ENCODE results near the gene GPC3.

GPC3 gene

DNA sequence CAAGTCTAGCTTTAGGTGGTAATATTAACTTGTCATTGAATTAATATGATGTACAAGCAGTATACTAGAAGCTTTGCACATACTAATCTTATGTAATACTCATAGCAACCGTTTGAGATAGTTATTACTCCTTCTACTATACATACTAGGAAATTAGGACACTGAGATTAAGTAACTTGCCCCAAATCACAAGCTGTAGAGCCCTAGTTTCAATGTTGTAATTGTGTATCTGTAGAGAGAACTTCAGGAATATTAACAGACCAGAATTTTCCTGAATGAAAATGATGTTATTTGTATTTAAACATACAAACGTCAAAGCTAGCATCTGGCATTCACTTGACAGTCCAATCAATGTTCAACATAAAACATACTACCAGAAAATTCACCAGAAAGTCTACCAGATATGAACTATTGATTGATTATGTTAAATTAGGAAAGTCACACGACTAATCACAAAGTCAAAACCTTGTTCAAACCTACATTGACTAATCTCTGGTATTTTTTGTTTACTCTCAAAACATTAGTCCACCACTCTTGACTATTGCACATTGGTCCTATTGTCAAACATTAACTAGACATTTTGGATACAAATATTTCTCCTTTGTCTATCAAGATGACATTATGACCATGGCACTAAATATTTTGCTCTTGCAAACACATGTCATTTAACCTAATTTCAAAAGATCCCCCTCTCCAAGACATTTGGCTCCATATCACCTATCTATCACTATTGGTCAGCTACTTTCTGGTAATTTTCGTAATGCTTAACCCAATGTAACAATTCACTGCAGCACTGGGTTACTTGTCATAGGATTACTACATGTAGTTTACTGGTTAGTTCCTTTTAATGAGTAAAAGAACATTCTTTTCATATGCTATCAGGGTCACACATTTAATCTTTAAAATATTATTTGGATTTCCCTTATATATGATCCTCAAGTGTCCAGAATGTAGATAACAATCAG is 100.7 kb downstream of the GPC3 start:
- no peak for DNase-seq (ENCODE audit: low read depth in 2 of 2)

DNA sequence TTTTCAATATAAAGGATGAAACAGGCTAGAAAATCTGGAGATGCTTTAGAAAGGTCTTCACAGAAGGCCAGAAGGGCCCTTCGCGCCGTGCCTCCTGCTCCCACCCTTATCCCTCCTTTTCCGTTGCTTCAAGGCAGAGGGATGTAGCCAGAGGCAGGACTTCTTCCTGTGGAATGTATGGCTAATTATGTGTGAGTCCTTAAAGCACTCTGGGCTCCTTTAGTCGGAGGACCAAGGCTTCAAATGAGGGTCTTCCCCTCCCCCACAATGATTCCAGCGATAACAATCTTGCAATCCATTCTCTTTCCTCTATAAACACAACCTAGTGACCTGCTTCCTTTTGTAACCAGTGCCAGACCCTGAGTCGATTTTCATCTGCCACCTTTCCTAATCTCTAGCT is 103.5 kb downstream of the GPC3 start:
- DNase-seq (ENCODE audit: low read depth in 2 of 2) = no peak

GRCh38 chrX:133881007-133881406 is 104.4 kb downstream of the GPC3 start:
- DNase-seq (ENCODE audit: low read depth in 2 of 2) = no peak

DNA sequence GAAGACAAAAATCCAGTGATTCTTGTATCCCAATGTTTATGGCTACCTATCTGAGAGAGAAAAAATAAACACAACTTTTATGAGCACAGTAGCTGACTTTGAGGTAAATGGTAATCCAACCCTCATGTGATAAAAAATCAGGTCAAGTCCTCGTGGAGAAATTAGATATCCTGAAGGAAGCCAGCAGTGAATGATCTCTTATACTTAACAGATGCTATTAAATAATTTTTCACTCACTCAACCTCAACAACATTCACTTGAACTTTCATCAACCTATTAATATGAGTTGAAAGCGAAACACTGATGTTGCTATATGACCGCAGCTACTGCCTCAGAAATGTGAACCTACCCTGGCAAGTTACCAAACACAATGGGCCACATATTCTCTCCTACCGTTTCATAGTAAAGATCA is 105.4 kb downstream of the GPC3 start:
- no peak for DNase-seq (ENCODE audit: low read depth in 2 of 2)

DNA sequence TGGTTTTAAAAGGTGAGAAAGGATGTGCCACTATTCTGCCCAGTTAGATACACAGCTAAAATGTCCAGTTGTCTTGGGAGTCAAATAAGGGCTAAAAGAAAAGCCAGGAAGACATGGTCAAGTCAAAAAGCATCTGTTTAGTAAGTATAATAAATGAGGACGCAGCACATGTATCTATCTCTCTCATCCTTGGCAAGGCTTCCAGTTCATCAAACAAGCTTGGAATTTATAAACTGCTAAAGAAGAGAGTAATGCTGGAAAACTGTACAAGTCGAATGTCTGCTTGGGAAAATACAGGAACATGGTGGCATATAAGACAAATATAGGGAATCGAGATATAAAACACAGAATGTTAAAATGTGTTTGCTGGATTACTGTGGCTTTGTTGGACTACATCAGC is 106.7 kb downstream of the GPC3 start:
- no peak for DNase-seq (ENCODE audit: low read depth in 2 of 2)

GRCh38 chrX:133876646-133877045 is 108.7 kb downstream of the GPC3 start:
- DNase-seq (ENCODE audit: low read depth in 2 of 2) = no peak

DNA sequence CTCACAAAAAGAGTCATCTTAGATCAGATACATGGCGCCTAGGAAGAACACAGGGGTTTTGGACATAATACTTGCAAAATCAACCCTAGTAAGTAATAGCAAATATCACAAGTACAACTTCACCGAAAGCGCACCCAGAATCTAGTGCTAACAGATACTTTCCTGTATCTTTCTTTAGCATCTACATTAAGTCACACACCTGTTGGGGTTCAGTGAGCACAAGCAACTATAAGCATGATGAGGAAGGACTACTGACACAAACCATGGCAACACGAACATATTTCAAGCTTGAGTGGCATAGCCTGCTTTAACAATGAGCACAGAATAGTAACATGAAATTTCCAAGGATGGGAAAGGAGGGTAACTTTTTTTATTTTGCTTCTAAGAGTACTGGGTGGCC is 116.1 kb downstream of the GPC3 start:
- no peak for DNase-seq (ENCODE audit: low read depth in 2 of 2)

DNA sequence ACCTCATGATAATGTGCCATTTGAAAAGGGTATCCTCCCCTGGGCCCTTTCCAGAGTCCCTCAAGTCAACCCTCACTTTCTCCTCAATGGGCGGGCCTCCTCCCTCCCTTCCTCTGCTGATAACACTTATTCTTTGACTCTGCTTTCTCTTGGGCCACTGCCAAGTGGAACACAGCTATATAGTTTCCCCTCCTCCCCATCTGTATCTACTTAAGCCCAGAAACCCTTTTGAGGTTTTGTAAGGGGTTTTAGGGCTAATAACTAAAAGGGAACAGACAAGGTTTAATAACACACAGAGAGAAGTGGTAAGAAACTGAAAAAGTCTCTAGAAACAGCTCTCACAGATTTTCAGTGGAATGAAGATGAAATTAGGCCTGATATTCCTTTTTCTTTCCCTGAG is 116.7 kb downstream of the GPC3 start:
- DNase-seq (ENCODE audit: low read depth in 2 of 2) = no peak

- no peak for DNase-seq (ENCODE audit: low read depth in 2 of 2)
Observed at GRCh38 chrX:133868250-133868649, 117.1 kb downstream of the GPC3 start.

DNA sequence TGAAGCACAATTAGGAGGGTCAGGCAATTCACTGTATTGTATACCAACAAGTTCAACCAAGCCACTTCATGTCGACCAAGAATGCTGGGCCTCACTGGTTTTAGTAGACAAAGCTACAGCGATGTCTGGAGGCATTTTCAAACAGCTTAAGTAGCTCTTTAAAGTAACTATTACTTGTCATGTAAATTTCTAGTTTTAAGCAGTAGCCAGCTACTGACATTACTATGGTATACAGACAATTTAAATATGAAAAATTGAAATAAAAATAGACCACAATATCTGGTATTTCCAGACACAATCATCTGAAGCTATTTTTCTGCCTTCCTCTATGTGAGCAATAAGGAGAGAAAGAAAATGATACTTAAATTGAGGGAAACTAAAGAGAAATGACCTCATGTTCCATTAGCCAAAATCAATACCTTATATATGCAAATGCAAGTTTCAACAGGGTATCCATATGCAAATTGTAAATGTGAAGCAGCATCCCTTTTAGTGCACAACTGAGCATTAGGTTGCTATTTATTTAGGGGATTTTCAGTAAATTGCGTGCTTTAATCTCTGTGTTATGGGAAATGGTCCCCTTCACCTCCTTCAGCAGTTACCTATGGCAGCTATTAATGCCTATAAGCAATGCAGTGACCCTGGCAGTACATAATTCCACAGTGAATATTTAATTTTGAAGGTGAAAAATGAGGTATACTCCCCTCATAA is 119.5 kb downstream of the GPC3 start:
- no peak for DNase-seq (ENCODE audit: low read depth in 2 of 2)

DNA sequence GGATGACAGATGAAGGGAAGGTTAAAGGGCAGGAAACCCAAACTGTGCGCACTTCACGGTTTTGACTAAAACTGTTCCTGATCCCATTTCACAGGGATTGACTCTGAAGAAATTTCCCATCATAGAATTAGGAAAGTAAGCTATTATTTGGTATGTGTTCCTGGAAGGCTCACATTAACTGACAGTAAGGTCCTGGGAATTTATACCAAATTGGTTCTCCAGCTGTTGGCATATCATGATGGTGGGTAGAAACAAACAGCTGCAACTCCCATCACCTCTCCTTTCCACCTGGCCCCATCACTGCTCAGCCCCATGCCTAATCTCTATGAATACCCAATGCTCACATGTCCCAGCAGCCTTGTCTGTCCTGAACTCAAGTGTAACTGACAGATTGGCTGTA is 121.2 kb downstream of the GPC3 start:
- DNase-seq (ENCODE audit: low read depth in 2 of 2) = no peak

DNA sequence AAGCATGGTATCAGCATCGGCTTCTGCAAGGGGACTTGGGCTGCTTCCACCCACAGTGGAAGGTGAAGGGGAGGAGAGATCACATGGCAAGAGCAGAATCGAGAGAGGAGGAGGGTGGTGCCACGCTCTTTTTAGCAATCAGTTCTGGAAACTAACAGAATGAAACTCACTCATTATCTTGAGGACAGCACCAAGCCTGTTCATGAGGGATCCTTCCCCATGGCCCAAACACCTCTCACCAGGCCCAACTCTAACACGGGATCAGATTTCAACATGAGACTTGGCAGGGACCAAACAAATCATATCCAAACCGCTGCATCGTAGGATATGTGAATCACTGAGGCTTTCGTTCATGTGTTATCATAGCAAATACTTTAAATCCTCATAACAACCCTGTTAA is 125.5 kb downstream of the GPC3 start:
- DNase-seq (ENCODE audit: low read depth in 2 of 2) = no peak

- DNase-seq (ENCODE audit: low read depth in 2 of 2) = no peak
Observed at GRCh38 chrX:133859336-133859735, 126.1 kb downstream of the GPC3 start.

DNA sequence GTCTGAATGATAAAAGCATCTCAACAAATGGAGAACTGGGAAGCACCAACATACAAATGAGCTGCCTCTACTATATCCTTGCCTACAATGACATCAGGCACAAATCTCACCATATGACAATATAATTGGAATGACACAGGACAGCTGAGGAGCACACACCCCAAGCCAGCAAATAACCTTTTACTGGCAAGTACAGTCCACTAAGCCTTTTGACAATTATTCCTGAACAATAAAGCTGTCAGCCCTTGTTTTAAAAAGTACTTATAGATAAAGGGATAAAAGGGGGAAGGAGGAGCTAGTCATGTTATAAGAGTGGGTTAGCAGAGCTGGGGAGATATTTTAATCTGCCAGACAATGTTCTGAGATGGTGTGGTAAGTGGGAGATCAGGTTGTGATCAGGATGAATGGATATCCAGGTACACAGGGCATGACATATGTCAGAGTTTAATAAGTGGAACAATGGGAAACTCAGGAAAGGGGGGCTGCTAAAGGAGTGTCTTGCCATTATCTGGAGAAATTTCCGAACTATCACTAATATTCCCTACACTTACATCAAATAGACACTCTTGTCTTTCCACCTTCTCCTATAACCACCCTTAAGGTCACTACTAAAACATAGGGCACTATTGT is 127.6 kb downstream of the GPC3 start:
- DNase-seq (ENCODE audit: low read depth in 2 of 2) = no peak

DNA sequence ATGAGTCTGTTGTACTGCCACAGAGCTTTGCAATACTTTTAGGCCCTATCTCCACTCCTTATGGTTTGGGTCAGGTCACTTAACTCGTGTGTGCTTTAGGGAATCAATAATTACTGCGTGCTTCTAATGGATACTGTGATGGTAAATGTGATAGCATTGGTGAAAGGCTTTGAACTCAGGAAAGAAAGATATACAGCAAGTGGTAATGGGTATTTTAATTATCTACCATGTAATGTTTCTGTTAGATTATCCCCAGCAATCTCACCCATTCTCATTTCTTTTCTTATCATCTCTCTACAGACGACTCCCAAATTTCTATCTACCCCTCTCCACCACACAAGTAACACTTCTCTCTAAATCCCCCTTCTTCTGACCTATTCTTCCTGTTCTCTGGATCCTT is 128.6 kb downstream of the GPC3 start:
- DNase-seq (ENCODE audit: low read depth in 2 of 2) = no peak

DNA sequence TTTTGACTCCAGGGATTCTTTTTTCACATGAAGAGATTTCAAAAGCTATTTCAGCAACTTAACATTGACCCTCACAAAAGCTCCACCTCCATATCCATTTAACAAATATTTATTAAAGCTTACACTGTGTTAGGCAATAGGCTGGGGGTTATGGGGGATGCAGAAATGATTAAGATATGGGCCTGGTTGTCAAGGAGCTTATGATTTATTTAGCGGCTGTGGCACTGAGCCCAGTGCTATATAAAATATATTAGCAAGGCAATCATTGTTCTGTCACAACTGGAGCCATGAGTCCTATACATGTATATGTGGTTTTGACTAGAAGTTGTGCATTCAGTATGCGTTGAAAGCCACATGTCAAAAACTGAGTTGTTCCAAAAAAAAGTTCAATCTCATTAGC is 131.1 kb downstream of the GPC3 start:
- DNase-seq (ENCODE audit: low read depth in 2 of 2) = no peak

GRCh38 chrX:133852837-133853356 is 132.5 kb downstream of the GPC3 start:
- no peak for DNase-seq (ENCODE audit: low read depth in 2 of 2)

DNA sequence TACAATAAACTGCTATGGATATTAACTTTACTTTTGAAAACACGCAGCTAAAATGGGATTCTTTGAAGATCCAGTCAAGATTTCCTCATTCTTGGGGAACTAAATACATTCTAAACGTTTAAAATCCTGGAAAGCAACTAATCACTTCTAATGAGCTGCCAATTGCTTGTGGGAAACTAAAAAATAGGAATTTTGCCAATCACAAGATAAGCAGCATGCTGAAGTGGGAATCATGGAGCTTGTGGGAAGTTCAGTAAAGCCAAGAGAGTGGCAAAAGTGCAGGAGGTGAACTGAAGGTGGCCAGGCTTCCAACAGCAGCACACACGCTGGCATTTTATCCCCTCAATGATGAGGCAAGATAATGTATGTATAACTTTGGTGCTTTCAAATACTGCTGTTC is 133.0 kb downstream of the GPC3 start:
- no peak for DNase-seq (ENCODE audit: low read depth in 2 of 2)

GRCh38 chrX:133850399-133850798 is 135.0 kb downstream of the GPC3 start:
- DNase-seq (ENCODE audit: low read depth in 2 of 2) = no peak

GRCh38 chrX:133849676-133850075 is 135.7 kb downstream of the GPC3 start:
- DNase-seq (ENCODE audit: low read depth in 2 of 2) = no peak

- no peak for DNase-seq (ENCODE audit: low read depth in 2 of 2)
Observed at GRCh38 chrX:133847340-133847994, 137.9 kb downstream of the GPC3 start.

GRCh38 chrX:133846311-133846710 is 139.1 kb downstream of the GPC3 start:
- DNase-seq (ENCODE audit: low read depth in 2 of 2) = no peak
